Stimulated activated CD4-positive, alpha-beta T cell treated with anti-CD3 and anti-CD28 coated beads, Interleukin-1b, Interleukin-23, amount 100 ng/mL, for 1 hour (primary cell): ENCODE measurements around the gene SMYD2.

ENCODE experiments used
- DNase-seq, 2 donors: peaks; one replicate each; pipeline ENCODE4 v3.0.0-alpha.2; 2020; ENCODE audit warnings: low read depth in 2 of 2

SMYD2 gene

GRCh38 chr1:214328770-214329469 lies 48.0 kb downstream of the SMYD2 start:
- DNase-seq = peak; percentile 46 to 55

- no peak for DNase-seq
Measured at GRCh38 chr1:214329470-214330220, 48.7 kb downstream of the SMYD2 start.

GRCh38 chr1:214330222-214330621 lies 49.3 kb downstream of the SMYD2 start:
- no peak for DNase-seq

GRCh38 chr1:214330715-214331114 lies 49.8 kb downstream of the SMYD2 start:
- no peak for DNase-seq

- no peak for DNase-seq
Measured at GRCh38 chr1:214331180-214331579, 50.2 kb downstream of the SMYD2 start.

- peak; percentile 12 to 30 for DNase-seq
Measured at GRCh38 chr1:214331827-214332423, 51.0 kb downstream of the SMYD2 start.

GRCh38 chr1:214332946-214333798 lies 52.2 kb downstream of the SMYD2 start:
- peak in 1 of 2 donors; percentile 17 for DNase-seq

GRCh38 chr1:214335567-214335966 lies 54.6 kb downstream of the SMYD2 start:
- DNase-seq = no peak

- DNase-seq = no peak
Measured at GRCh38 chr1:214337015-214337414, 56.1 kb downstream of the SMYD2 start.

- DNase-seq = no peak
Measured at GRCh38 chr1:214337511-214337910, 56.6 kb downstream of the SMYD2 start.

- DNase-seq = no peak
Measured at GRCh38 chr1:214338212-214338611, 57.3 kb downstream of the SMYD2 start.

GRCh38 chr1:214341459-214341858 lies 60.5 kb downstream of the SMYD2 start:
- no peak for DNase-seq

GRCh38 chr1:214341932-214342331 lies 61.0 kb downstream of the SMYD2 start:
- DNase-seq = no peak

GRCh38 chr1:214342525-214342924 lies 61.6 kb downstream of the SMYD2 start:
- DNase-seq = no peak

GRCh38 chr1:214344897-214345296 lies 63.9 kb downstream of the SMYD2 start:
- DNase-seq = no peak

GRCh38 chr1:214349008-214349407 lies 68.0 kb downstream of the SMYD2 start:
- no peak for DNase-seq

- no peak for DNase-seq
Measured at GRCh38 chr1:214349781-214350180, 68.8 kb downstream of the SMYD2 start.

- DNase-seq = no peak
Measured at GRCh38 chr1:214351551-214352277, 70.8 kb downstream of the SMYD2 start.

- no peak for DNase-seq
Measured at GRCh38 chr1:214352838-214353237, 71.9 kb downstream of the SMYD2 start.

- DNase-seq = no peak
Measured at GRCh38 chr1:214354440-214355148, 73.6 kb downstream of the SMYD2 start.

- DNase-seq = no peak
Measured at GRCh38 chr1:214360116-214360515, 79.2 kb downstream of the SMYD2 start.
